Right atrium auricular region (tissue), 2 donors: Measurements from ENCODE around the gene HMGXB4. TPM values are rescaled to one million over a fixed set of nuclear protein-coding genes. Genes with fewer than 3 reads are reported as not detected.
A peak's percentile ranks its signal among the peaks of the same experiment; 100 is the strongest.

ENCODE experiments used
- DNase-seq: peaks from one replicate; pipeline ENCODE4 v3.0.0-alpha.2; 2019; ENCODE audit warnings: low spot score
- H3K27ac ChIP-seq, 2 donors: fragments of 200-600 bp; sonication (generic); 1 replicate in 1 of 2; 2 replicates in 1 of 2; pipeline ENCODE4 v1.5.1; 2016 to 2019
- H3K27me3 ChIP-seq, 2 donors: fragments of 200-600 bp; sonication (generic); one replicate each; pipeline versions ENCODE4 v1.5.1 to v1.6.0; 2017 to 2019
- H3K36me3 ChIP-seq: fragments of 200-600 bp; sonication (generic); one replicate; pipeline ENCODE4 v1.5.1; 2016
- H3K4me1 ChIP-seq, 2 donors: fragments of 200-600 bp; sonication (generic); one replicate each; pipeline versions ENCODE4 v1.5.1 to v1.6.0; 2017 to 2019
- H3K4me3 ChIP-seq, 2 donors: fragments of 200-600 bp; sonication (generic); 1 replicate in 1 of 2; 2 replicates in 1 of 2; pipeline ENCODE4 v1.5.1; 2017 to 2019; ENCODE audit warnings: mild to moderate bottlenecking in 1 of 2, moderate library complexity in 1 of 2
- H3K9me3 ChIP-seq, 2 donors: fragments of 200-600 bp; sonication (generic); one replicate each; pipeline ENCODE4 v1.5.1; 2019
- total RNA-seq, 2 donors: library from RNA; depleted of rRNA; stranded (reverse); fragments of >200 nt; gene quantifications; one replicate each; pipeline ENCODE4 v1.1.0, GENCODE V29; 2016
- TF ChIP-seq, protein P1 (sequence below), 2 donors: fragments of 200-600 bp; sonication (generic); IDR thresholded peaks; one replicate each; pipeline ENCODE4 v1.5.1; 2019; ENCODE audit warnings: antibody characterized with exemption in 2 of 2

Gene HMGXB4, protein sequence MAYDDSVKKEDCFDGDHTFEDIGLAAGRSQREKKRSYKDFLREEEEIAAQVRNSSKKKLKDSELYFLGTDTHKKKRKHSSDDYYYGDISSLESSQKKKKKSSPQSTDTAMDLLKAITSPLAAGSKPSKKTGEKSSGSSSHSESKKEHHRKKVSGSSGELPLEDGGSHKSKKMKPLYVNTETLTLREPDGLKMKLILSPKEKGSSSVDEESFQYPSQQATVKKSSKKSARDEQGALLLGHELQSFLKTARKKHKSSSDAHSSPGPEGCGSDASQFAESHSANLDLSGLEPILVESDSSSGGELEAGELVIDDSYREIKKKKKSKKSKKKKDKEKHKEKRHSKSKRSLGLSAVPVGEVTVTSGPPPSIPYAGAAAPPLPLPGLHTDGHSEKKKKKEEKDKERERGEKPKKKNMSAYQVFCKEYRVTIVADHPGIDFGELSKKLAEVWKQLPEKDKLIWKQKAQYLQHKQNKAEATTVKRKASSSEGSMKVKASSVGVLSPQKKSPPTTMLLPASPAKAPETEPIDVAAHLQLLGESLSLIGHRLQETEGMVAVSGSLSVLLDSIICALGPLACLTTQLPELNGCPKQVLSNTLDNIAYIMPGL
- 1 to 10 TPM; 9.6 to 9.8 TPM for total RNA-seq

DNA sequence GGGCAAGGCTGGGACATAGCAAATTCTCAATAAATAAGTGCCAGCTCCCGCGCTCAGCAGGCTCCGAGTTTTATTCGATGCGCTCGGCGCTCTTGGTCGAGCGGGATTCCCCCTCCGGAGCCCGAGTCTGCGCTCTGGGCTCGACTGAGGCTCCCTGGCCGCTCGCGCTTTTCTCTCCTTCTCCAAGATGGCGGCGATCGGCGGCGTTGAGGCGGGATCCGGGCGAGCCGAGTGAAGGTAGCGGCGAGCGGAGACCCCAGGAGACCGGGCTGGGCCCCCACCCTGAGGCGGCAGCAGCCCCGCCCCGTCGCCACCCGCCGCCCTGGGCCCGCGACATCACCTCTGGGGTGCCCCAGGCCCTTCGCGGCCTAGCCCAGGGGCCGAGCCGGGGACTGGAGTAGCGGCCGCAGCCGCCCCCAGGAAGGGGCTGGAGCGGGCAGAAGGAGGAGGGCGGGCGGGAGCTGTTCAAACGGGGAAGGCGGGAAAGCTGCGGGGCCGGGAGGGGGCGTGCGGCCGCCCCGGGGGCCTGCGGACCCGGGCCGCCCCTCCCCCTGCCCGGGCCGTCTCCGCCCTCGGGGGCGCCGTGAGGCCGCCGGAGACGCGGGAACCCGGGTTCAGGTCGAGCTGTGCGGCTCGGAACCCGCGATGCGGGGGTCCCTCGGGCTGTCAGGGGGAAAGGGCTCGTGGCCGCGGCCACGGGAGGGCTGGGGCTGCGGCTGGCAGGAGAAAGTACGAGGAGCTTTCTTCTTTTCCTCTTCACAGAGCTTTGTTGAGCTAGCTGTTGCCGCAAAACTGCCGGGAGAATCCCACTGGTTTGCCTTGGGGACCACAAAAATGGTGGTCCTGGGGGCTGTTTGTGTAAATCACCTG is at the start of gene HMGXB4:
Gene HMGXB4, plus strand, starts transcription at position 173 of the 870 bp plus-strand sequence. CDS start 4,898 bp downstream, outside the sequence.
- TF ChIP-seq, protein P1, sequence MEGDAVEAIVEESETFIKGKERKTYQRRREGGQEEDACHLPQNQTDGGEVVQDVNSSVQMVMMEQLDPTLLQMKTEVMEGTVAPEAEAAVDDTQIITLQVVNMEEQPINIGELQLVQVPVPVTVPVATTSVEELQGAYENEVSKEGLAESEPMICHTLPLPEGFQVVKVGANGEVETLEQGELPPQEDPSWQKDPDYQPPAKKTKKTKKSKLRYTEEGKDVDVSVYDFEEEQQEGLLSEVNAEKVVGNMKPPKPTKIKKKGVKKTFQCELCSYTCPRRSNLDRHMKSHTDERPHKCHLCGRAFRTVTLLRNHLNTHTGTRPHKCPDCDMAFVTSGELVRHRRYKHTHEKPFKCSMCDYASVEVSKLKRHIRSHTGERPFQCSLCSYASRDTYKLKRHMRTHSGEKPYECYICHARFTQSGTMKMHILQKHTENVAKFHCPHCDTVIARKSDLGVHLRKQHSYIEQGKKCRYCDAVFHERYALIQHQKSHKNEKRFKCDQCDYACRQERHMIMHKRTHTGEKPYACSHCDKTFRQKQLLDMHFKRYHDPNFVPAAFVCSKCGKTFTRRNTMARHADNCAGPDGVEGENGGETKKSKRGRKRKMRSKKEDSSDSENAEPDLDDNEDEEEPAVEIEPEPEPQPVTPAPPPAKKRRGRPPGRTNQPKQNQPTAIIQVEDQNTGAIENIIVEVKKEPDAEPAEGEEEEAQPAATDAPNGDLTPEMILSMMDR (IDR thresholded peaks at IDR 0.05), result peak in 1 of 2 donors; percentile 37

DNA sequence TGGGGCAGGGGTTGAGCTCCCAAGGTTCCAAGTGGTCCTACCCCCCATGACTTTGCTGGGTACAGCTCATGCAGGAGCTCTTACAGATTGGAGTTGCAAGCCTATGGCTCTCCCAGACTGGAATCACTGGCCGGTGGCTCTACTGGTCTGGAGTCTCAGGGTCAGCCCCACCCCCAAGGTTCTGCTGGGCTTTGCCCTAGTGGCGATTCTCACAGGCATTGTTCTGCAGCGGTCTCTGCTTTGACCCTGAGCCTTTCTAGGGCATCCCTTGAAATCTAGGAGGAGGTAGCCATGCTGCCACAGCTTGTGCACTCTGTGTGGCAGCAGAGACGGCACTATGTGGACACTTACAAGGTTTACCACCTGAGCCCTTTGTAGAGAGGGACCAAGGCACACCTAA is 49.3 kb upstream of the HMGXB4 start:
- Histone ChIP-seq H3K4me3 (no peak overlapping the region), H3K36me3 (no peaks in the 10 kb centered on the region), H3K27me3 (no peaks in the 10 kb centered on the region), H3K4me1 (no peaks in the 10 kb centered on the region), H3K9me3 (no peaks in the 10 kb centered on the region), H3K27ac (no peak overlapping the region)
- TF ChIP-seq, protein P1 (IDR thresholded peaks at IDR 0.05), result no peak
- no peak for DNase-seq

More for the DNA sequence above, at the start of gene HMGXB4:
- H3K4me1 ChIP-seq, result peaks cover 0 to 15% of the 10 kb centered on the region in 2 donors
- H3K27ac ChIP-seq, result peak within 1 kb of the TSS; percentile 95 to 96
- no peaks in the 10 kb centered on the region for H3K9me3 ChIP-seq
- H3K4me3 ChIP-seq, result peak within 1 kb of the TSS; percentile 76 to 100
- peak; percentile 87 for DNase-seq
- no peaks in the 10 kb centered on the region for H3K27me3 ChIP-seq
- H3K36me3 ChIP-seq, result peaks cover 3% of the 10 kb centered on the region

DNA sequence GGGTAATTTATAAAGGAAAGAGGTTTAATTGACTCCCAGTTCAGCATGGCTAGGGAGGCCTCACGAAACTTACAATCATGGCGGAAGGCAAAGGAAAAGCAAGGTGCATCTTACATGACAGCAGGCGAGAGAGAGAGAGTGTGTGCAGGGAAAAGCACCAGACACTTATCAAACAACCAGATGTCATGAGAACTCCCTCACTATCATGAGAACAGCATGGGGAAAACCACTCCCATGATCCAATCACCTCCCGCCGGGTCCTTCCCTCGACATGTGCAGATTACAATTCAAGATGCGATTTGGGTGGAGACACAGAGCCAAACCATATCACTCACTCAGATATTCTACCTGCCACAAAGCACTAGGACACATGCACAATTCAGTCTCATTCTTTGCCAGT is 48.1 kb upstream of the HMGXB4 start:
- no peaks in the 10 kb centered on the region for H3K9me3 ChIP-seq
- H3K4me3 ChIP-seq, result no peak overlapping the region
- TF ChIP-seq, protein P1 (IDR thresholded peaks at IDR 0.05), result no peak
- no peak for DNase-seq
- no peaks in the 10 kb centered on the region for H3K27me3 ChIP-seq
- no peaks in the 10 kb centered on the region for H3K4me1 ChIP-seq
- no peak overlapping the region for H3K27ac ChIP-seq
- no peaks in the 10 kb centered on the region for H3K36me3 ChIP-seq

DNA sequence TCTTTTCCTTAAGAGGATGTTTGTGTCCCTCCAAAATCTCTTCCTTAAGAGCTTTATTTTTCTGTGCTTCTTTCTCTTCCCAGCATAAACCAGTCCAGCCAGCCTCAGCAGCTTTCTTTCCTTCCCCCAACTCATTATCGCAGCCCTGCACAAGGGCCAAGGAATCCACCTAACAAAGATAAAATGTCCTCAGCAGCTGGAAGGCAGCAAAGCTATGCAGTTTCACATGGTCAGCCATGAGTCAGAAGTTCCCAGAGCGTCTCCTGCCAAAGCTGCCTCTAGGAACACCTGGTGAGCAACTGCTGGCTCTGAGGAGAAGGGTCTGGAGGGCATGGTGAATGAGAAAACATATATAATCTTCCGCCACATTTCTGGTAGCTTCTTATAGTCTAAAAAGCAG is 45.3 kb upstream of the HMGXB4 start:
- H3K4me3 ChIP-seq, result no peak overlapping the region
- DNase-seq, result no peak
- TF ChIP-seq, protein P1 (IDR thresholded peaks at IDR 0.05), result no peak

DNA sequence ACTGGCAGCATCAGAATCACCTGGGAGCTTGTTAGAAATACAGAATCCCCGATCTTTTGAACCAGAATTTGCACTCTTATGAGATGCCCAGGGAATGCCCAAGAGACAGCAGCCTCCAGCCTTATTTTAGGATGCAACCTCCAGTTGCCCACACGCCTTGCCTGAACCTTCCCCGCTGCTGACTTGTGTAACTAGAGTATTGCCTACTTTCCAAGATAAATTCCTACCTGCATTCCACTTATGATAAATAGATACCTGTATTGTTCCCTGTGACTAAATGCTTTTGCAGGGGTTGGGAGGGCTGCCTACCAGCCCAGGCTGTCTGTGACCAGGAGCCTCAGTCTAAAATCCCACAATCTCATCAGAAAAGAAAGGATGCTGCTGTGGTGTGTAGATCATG is 44.3 kb upstream of the HMGXB4 start:
- TF ChIP-seq, protein P1 (IDR thresholded peaks at IDR 0.05), result no peak

More for the DNA sequence above, 45.3 kb upstream of the HMGXB4 start:
- Histone ChIP-seq H3K36me3 (no peaks in the 10 kb centered on the region), H3K27me3 (no peaks in the 10 kb centered on the region), H3K9me3 (no peaks in the 10 kb centered on the region), H3K27ac (no peak overlapping the region), H3K4me1 (no peaks in the 10 kb centered on the region)

More for the DNA sequence above, 44.3 kb upstream of the HMGXB4 start:
- Histone ChIP-seq H3K4me3 (no peak overlapping the region), H3K27ac (no peak overlapping the region), H3K4me1 (no peaks in the 10 kb centered on the region), H3K9me3 (no peaks in the 10 kb centered on the region), H3K36me3 (no peaks in the 10 kb centered on the region), H3K27me3 (no peaks in the 10 kb centered on the region)
- DNase-seq, result no peak
